Heart left ventricle (tissue), 16 donors: ENCODE measurements around the gene FBXL19. TPM values are rescaled to one million over a fixed set of nuclear protein-coding genes. Genes with fewer than 3 reads are reported as not detected.

ENCODE experiments used
- ATAC-seq, 4 donors: fragments of 200-7000 bp; cut with Tn5 transposase; one replicate each; pipeline ENCODE4 v1.9.1; 2020 to 2022; ENCODE audit warnings: moderate library complexity in 4 of 4, mild to moderate bottlenecking in 3 of 4, moderate number of reproducible peaks in 1 of 4
- DNase-seq, 5 donors: peaks; one replicate each; pipeline ENCODE4 v3.0.0-alpha.2; 2020
- H3K27ac ChIP-seq, 12 donors: fragments of 200-600 bp; sonication (generic) in 4 of 12; one replicate each; pipeline versions ENCODE4 v1.5.0 to v1.8.0; 2016 to 2022; ENCODE audit warnings: mild to moderate bottlenecking in 2 of 12
- H3K27me3 ChIP-seq, 9 donors: fragments of 200-600 bp; sonication (generic) in 2 of 9; one replicate each; pipeline versions ENCODE4 v1.5.1 to v1.8.0; 2016 to 2022; ENCODE audit warnings: mild to moderate bottlenecking in 3 of 9
- H3K36me3 ChIP-seq, 9 donors: fragments of 200-600 bp; sonication (generic) in 2 of 9; one replicate each; pipeline versions ENCODE4 v1.5.0 to v1.8.0; 2018 to 2022; ENCODE audit warnings: mild to moderate bottlenecking in 2 of 9
- H3K4me1 ChIP-seq, 12 donors: fragments of 200-600 bp; sonication (generic) in 4 of 12; one replicate each; pipeline versions ENCODE4 v1.5.0 to v1.8.0; 2016 to 2022; ENCODE audit warnings: mild to moderate bottlenecking in 3 of 12
- H3K4me3 ChIP-seq, 12 donors: fragments of 200-600 bp; sonication (generic) in 4 of 12; one replicate each; pipeline versions ENCODE4 v1.5.0 to v1.8.0; 2017 to 2022; ENCODE audit warnings: mild to moderate bottlenecking in 9 of 12, moderate library complexity in 4 of 12
- H3K9me3 ChIP-seq, 12 donors: fragments of 200-600 bp; sonication (generic) in 4 of 12; one replicate each; pipeline versions ENCODE4 v1.5.0 to v1.8.0; 2016 to 2022; ENCODE audit warnings: mild to moderate bottlenecking in 1 of 12
- CTCF ChIP-seq, 12 donors: fragments of 200-600 bp; sonication (generic) in 4 of 12; IDR thresholded peaks; one replicate each; pipeline versions ENCODE4 v1.5.0 to v1.8.0; 2018 to 2022; ENCODE audit warnings: antibody characterized with exemption in 12 of 12, mild to moderate bottlenecking in 5 of 12
- POLR2A ChIP-seq, 2 donors: fragments of 450-650 bp; IDR thresholded peaks; one replicate each; pipeline ENCODE4 v1.6.1; 2017; ENCODE audit warnings: antibody characterized with exemption in 2 of 2, mild to moderate bottlenecking in 2 of 2, moderate library complexity in 2 of 2
- WGBS, 4 donors: extraction: QIAGEN DNeasy Blood & Tissue Kit in 2 of 4; methylation state at CpG; one replicate each; pipeline versions ENCODE4 v1.1.5 to v1.1.7; 2013 to 2018; 5-methylcytosine and 5-hydroxymethylcytosine counted together
- intact Hi-C, 10 donors: fragments of 100-400 bp; cut with DNase I; formaldehyde crosslinking; loops; one replicate each; pipeline versions ENCODE4 v1.11.1 to v1.14.2; 2022
- polyA plus RNA-seq, 2 donors: library from polyadenylated mRNA; stranded (reverse); fragments of 200-250 nt; gene quantifications; one replicate each; pipeline ENCODE4 v1.2.3, GENCODE V29; 2013
- total RNA-seq, 9 donors: library from RNA; depleted of rRNA in 2 of 9; stranded (reverse); fragments of >200 nt in 2 of 9; fragmentation: NEBNext Ultra II Directional in 3 of 9; extraction: Animal tissue kit (Norgen Biotek cat#: 25700) in 3 of 9; gene quantifications; one replicate each; pipeline versions ENCODE4 v1.1.0 to v1.2.4, GENCODE V29; 2016 to 2023
- donor health status: ischemic (EF 13 %, LVEDD 7.1; RV severe dilation, severe dysfunction).
- donor health status: healthy with polysubstance abuse.
- donor health status: DM: no; HTN: yes; CAD: no.
- donor health status: DM: no; HTN: no; CAD: no.
- donor health status: ischemic (EF 25% LVEDD 6.9; RV normal size, moderate dysfunction).
- donor health status: ischemic (EF 25% LVEDD 5.7; RV mildly dilated, moderate dysfunction).
- donor health status: healthy.
- donor health status: DM: yes; HTN: yes; CAD: no.
- donor health status: ischemic (EF 35%, LVEDD 5.7; RV mildly dilated, moderate dysfunction).
- donor health status: nonischemic (EF 11% LVEDD 7.7; RV severe dilation, severe dysfunction).
- donor health status: DM: yes; HTN: yes; CAD: no.
- donor health status: PGD.
- donor health status: ischemic (EF 29% LVEDD 5.4; RV normal size, mild dysfunction).
- donor health status: nonischemic (EF 23%, LVEDD 6.1; RV moderate dilation, normal function).

The FBXL19 gene
- total and polyA plus RNA-seq, 11 donors = 4.5 to 15.5 (median 7.9) TPM

- Histone ChIP-seq H3K4me3 (no peak overlapping the region), H3K27ac (peak overlapping the region in 1 of 12 donors; percentile 43), H3K27me3 (no peaks in the 10 kb centered on the region), H3K9me3 (no peaks in the 10 kb centered on the region), H3K4me1 (peaks cover 0 to 21% (median 11%) of the 10 kb centered on the region in 12 donors), H3K36me3 (peaks cover 0 to 76% (median 49%) of the 10 kb centered on the region in 9 donors)
- intact Hi-C loops = loop anchor here in 9 of 10 donors (5.0 to 10.0 kb wide), 9 partner anchors 91 to 891 kb away; partner anchors contain the start of genes VKORC1 (in 2 of the 9), ZNF843 (in 2 of the 9), ZNF267 (in 1 of the 9) and ZNF646 (in 1 of the 9)
- TF ChIP-seq CTCF (IDR thresholded peaks at IDR 0.05) (no peak), POLR2A (IDR thresholded peaks at IDR 0.05) (no peak)
- no peak for DNase-seq
- ATAC-seq = no peak
- 80 to 91% (median 85%) methylated on average over 14 to 25 of the region's 25 CpGs for WGBS, 4 donors
Observed at GRCh38 chr16:30983289-30983889, 60.0 kb downstream of the FBXL19 start.

GRCh38 chr16:30983898-30984610 is 60.7 kb downstream of the FBXL19 start:
- Histone ChIP-seq H3K36me3 (peaks cover 0 to 71% (median 46%) of the 10 kb centered on the region in 9 donors), H3K27me3 (no peaks in the 10 kb centered on the region), H3K4me1 (peaks cover 0 to 21% (median 11%) of the 10 kb centered on the region in 12 donors), H3K4me3 (no peak overlapping the region), H3K9me3 (no peaks in the 10 kb centered on the region), H3K27ac (peak overlapping the region in 1 of 12 donors; percentile 82)
- intact Hi-C loops = loop anchor here in 9 of 10 donors (2.0 to 10.0 kb wide), 12 partner anchors 91 to 891 kb away; partner anchors contain the start of genes ZNF843 (in 5 of the 9), VKORC1 (in 2 of the 9), ZNF267 (in 1 of the 9) and ZNF646 (in 1 of the 9)
- TF ChIP-seq CTCF (IDR thresholded peaks at IDR 0.05) (no peak), POLR2A (IDR thresholded peaks at IDR 0.05) (no peak)
- DNase-seq (no peak), ATAC-seq (no peak)
- 77 to 87% (median 85%) methylated on average over 14 of the region's 14 CpGs for WGBS, 4 donors

GRCh38 chr16:30984669-30985400 is 61.5 kb downstream of the FBXL19 start, which contains the start of gene HSD3B7:
Gene HSD3B7, plus strand, starts transcription at chr16:30985207. Its CDS starts 452 bp downstream, at chr16:30985659.
- H3K27me3 ChIP-seq = no peaks in the 10 kb centered on the region
- H3K4me3 ChIP-seq = peak within 1 kb of the TSS in 11 of 12 donors; percentile 24 to 79 (median 61)
- no peaks in the 10 kb centered on the region for H3K9me3 ChIP-seq
- intact Hi-C loops = loop anchor here (1.0 to 10.0 kb wide), 20 partner anchors 47 to 890 kb away; partner anchors contain the start of genes ZNF843 (in 7 of the 10), VKORC1 (in 3 of the 10), ZNF646 (in 3 of the 10) and ZNF668 (in 3 of the 10)
- TF ChIP-seq CTCF (IDR thresholded peaks at IDR 0.05) (peak; percentile 92 to 97 (median 96)), POLR2A (IDR thresholded peaks at IDR 0.05) (peak in 1 of 2 donors; percentile 32)
- DNase-seq = peak; percentile 90 to 95 (median 90)
- peak; percentile 83 to 91 (median 88) for ATAC-seq
- peaks cover 0 to 63% (median 38%) of the 10 kb centered on the region in 9 donors for H3K36me3 ChIP-seq
- WGBS, 4 donors = 25 to 38% (median 29%) methylated on average over 17 to 24 of the region's 24 CpGs
- H3K4me1 ChIP-seq = peaks cover 0 to 21% (median 11%) of the 10 kb centered on the region in 12 donors
- H3K27ac ChIP-seq = peak within 1 kb of the TSS in 10 of 12 donors; percentile 26 to 82 (median 66)
